ENCODE results near the gene TRPC4.

- TF ChIP-seq, protein P1, sequence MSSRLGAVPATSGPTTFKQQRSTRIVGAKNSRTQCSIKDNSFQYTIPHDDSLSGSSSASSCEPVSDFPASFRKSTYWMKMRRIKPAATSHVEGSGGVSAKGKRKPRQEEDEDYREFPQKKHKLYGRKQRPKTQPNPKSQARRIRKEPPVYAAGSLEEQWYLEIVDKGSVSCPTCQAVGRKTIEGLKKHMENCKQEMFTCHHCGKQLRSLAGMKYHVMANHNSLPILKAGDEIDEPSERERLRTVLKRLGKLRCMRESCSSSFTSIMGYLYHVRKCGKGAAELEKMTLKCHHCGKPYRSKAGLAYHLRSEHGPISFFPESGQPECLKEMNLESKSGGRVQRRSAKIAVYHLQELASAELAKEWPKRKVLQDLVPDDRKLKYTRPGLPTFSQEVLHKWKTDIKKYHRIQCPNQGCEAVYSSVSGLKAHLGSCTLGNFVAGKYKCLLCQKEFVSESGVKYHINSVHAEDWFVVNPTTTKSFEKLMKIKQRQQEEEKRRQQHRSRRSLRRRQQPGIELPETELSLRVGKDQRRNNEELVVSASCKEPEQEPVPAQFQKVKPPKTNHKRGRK (CRISPR knock-in tag; IDR thresholded peaks at IDR 0.05; ENCODE audit: borderline replicate concordance), result no peak
- TF ChIP-seq, protein P2, sequence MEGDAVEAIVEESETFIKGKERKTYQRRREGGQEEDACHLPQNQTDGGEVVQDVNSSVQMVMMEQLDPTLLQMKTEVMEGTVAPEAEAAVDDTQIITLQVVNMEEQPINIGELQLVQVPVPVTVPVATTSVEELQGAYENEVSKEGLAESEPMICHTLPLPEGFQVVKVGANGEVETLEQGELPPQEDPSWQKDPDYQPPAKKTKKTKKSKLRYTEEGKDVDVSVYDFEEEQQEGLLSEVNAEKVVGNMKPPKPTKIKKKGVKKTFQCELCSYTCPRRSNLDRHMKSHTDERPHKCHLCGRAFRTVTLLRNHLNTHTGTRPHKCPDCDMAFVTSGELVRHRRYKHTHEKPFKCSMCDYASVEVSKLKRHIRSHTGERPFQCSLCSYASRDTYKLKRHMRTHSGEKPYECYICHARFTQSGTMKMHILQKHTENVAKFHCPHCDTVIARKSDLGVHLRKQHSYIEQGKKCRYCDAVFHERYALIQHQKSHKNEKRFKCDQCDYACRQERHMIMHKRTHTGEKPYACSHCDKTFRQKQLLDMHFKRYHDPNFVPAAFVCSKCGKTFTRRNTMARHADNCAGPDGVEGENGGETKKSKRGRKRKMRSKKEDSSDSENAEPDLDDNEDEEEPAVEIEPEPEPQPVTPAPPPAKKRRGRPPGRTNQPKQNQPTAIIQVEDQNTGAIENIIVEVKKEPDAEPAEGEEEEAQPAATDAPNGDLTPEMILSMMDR (IDR thresholded peaks at IDR 0.05), result no peak
- TF ChIP-seq ETV6 (CRISPR knock-in tag; IDR thresholded peaks at IDR 0.05), result no peak
- TF ChIP-seq, protein P3, sequence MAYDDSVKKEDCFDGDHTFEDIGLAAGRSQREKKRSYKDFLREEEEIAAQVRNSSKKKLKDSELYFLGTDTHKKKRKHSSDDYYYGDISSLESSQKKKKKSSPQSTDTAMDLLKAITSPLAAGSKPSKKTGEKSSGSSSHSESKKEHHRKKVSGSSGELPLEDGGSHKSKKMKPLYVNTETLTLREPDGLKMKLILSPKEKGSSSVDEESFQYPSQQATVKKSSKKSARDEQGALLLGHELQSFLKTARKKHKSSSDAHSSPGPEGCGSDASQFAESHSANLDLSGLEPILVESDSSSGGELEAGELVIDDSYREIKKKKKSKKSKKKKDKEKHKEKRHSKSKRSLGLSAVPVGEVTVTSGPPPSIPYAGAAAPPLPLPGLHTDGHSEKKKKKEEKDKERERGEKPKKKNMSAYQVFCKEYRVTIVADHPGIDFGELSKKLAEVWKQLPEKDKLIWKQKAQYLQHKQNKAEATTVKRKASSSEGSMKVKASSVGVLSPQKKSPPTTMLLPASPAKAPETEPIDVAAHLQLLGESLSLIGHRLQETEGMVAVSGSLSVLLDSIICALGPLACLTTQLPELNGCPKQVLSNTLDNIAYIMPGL (CRISPR knock-in tag; IDR thresholded peaks at IDR 0.05), result no peak
- no peak for TF ChIP-seq ZNF396 (CRISPR knock-in tag; IDR thresholded peaks at IDR 0.05; ENCODE audit: borderline replicate concordance)
- TF ChIP-seq, protein P4, sequence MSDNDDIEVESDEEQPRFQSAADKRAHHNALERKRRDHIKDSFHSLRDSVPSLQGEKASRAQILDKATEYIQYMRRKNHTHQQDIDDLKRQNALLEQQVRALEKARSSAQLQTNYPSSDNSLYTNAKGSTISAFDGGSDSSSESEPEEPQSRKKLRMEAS (CRISPR knock-in tag; IDR thresholded peaks at IDR 0.05), result no peak
Measured at GRCh38 chr13:37656247-37656940, 213.2 kb downstream of the TRPC4 start.

Measured in WTC11 (cell line).